Astrocyte (in vitro differentiated cells and primary cell): ENCODE results near the gene KDM5B. TPM values are rescaled to one million over a fixed set of nuclear protein-coding genes. Genes with fewer than 3 reads are reported as not detected.

Source experiments
- DNase-seq: peaks from one replicate; pipeline ENCODE4 v3.0.0-alpha.2; 2010; ENCODE audit warnings: low read depth
- FAIRE-seq: peaks from 2 replicates; lab custom pipeline; 2011; peaks lifted over from hg19 to GRCh38; lab: Jason Lieb, UNC
- H2AFZ ChIP-seq: 2 replicates; pipeline ENCODE4 v1.6.0; 2012; ENCODE audit warnings: low read depth, low read length, inconsistent platforms
- H3K27ac ChIP-seq: 2 replicates; pipeline ENCODE4 v1.5.1; 2011; ENCODE audit warnings: low read depth, low read length, inconsistent platforms
- H3K27me3 ChIP-seq: 2 replicates; pipeline ENCODE4 v1.6.0; 2011; ENCODE audit warnings: low read length, inconsistent platforms; ENCODE audit not compliant: insufficient read depth
- H3K36me3 ChIP-seq: 2 replicates; pipeline ENCODE4 v1.5.1; 2011; ENCODE audit warnings: low read length, inconsistent platforms; ENCODE audit not compliant: insufficient read depth
- H3K4me1 ChIP-seq: 2 replicates; pipeline ENCODE4 v1.5.1; 2011; ENCODE audit warnings: low read length, inconsistent platforms; ENCODE audit not compliant: insufficient read depth
- H3K4me2 ChIP-seq: 2 replicates; pipeline ENCODE4 v1.6.0; 2012; ENCODE audit warnings: low read length, inconsistent platforms
- H3K4me3 ChIP-seq: 2 replicates; pipeline ENCODE4 v1.5.1; 2011; ENCODE audit warnings: low read depth, mild to moderate bottlenecking, low read length, inconsistent platforms; ENCODE audit not compliant: insufficient read depth
- H3K79me2 ChIP-seq: 2 replicates; pipeline ENCODE4 v1.6.0; 2012; ENCODE audit warnings: mild to moderate bottlenecking, low read length, inconsistent platforms; ENCODE audit not compliant: insufficient read depth
- H3K9ac ChIP-seq: 2 replicates; pipeline ENCODE4 v1.6.0; 2012; ENCODE audit warnings: mild to moderate bottlenecking, low read length, inconsistent platforms
- H3K9me3 ChIP-seq: 2 replicates; pipeline ENCODE4 v1.5.1; 2012; ENCODE audit warnings: low read depth, mild to moderate bottlenecking, low read length, inconsistent platforms; ENCODE audit not compliant: insufficient read depth
- H4K20me1 ChIP-seq: 2 replicates; pipeline ENCODE4 v1.6.0; 2012; ENCODE audit warnings: low read length, inconsistent platforms; ENCODE audit not compliant: insufficient read depth
- H3K27ac Mint-ChIP-seq: one replicate; pipeline ENCODE4 v1.8.0; 2021; ENCODE audit warnings: mild to moderate bottlenecking, mixed read lengths; ENCODE audit not compliant: unreplicated experiment
- H3K27me3 Mint-ChIP-seq: one replicate; pipeline ENCODE4 v1.8.0; 2021; ENCODE audit warnings: low read depth, mixed read lengths; ENCODE audit not compliant: unreplicated experiment
- H3K36me3 Mint-ChIP-seq: one replicate; pipeline ENCODE4 v1.8.0; 2021; ENCODE audit warnings: low read depth, mixed read lengths; ENCODE audit not compliant: unreplicated experiment
- H3K4me1 Mint-ChIP-seq: one replicate; pipeline ENCODE4 v1.8.0; 2021; ENCODE audit warnings: low read depth, mixed read lengths; ENCODE audit not compliant: unreplicated experiment
- H3K4me3 Mint-ChIP-seq: one replicate; pipeline ENCODE4 v1.8.0; 2021; ENCODE audit warnings: mild to moderate bottlenecking, moderate library complexity, mixed read lengths; ENCODE audit not compliant: unreplicated experiment
- H3K9me3 Mint-ChIP-seq: one replicate; pipeline ENCODE4 v1.8.0; 2021; ENCODE audit warnings: mild to moderate bottlenecking, mixed read lengths; ENCODE audit not compliant: unreplicated experiment
- EZH2 ChIP-seq: IDR thresholded peaks from 2 replicates; pipeline ENCODE4 v1.6.1; 2012; ENCODE audit warnings: mild to moderate bottlenecking, low read length, inconsistent platforms; ENCODE audit not compliant: insufficient read depth
- total RNA-seq: library from RNA; stranded (reverse); gene quantifications from 2 replicates; pipeline ENCODE4 v1.2.1, GENCODE V29; 2021
- TF ChIP-seq, protein P1 (sequence below): IDR thresholded peaks from 2 replicates; pipeline ENCODE4 v1.5.1; 2011; ENCODE audit warnings: low read depth, mild to moderate bottlenecking, inconsistent platforms, low read length, moderate library complexity; ENCODE audit not compliant: insufficient read depth

The KDM5B gene
- total RNA-seq, 1 donor from 2014 or later = 182 TPM

DNA sequence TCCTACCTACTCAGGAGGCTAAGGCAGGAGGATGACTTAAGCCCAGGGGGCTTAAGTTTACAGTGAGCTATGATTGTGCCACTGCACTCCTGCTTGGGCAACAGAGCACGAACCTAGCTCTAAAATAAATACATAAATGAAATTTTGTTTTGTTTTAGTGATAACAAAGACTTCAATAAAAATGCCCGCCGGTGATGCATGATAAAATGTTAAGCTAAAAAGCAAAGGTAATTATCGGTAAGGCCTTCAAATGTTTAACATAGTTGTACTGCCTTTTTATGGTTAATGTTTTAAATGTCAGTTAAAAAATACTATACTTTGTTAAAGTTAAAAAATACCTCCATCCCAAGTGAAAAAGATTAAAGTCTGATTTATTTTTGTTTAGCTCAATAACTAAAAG, 27.0 kb downstream of the KDM5B start:
- FAIRE-seq = no peak
- H3K27me3 Mint-ChIP-seq = no peaks in the 10 kb centered on the region
- TF ChIP-seq, protein P1, sequence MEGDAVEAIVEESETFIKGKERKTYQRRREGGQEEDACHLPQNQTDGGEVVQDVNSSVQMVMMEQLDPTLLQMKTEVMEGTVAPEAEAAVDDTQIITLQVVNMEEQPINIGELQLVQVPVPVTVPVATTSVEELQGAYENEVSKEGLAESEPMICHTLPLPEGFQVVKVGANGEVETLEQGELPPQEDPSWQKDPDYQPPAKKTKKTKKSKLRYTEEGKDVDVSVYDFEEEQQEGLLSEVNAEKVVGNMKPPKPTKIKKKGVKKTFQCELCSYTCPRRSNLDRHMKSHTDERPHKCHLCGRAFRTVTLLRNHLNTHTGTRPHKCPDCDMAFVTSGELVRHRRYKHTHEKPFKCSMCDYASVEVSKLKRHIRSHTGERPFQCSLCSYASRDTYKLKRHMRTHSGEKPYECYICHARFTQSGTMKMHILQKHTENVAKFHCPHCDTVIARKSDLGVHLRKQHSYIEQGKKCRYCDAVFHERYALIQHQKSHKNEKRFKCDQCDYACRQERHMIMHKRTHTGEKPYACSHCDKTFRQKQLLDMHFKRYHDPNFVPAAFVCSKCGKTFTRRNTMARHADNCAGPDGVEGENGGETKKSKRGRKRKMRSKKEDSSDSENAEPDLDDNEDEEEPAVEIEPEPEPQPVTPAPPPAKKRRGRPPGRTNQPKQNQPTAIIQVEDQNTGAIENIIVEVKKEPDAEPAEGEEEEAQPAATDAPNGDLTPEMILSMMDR = no peak
- no peak for TF ChIP-seq EZH2
- H3K9me3 Mint-ChIP-seq = no peaks in the 10 kb centered on the region
- no peak overlapping the region for H3K27ac ChIP-seq
- H3K79me2 ChIP-seq = peaks cover 98% of the 10 kb centered on the region
- H2AFZ ChIP-seq = no peak overlapping the region
- no peaks in the 10 kb centered on the region for H3K4me1 ChIP-seq
- peaks cover 4% of the 10 kb centered on the region for H3K36me3 Mint-ChIP-seq
- no peak overlapping the region for H3K4me2 ChIP-seq
- H3K4me3 Mint-ChIP-seq = no peak overlapping the region
- H3K9me3 ChIP-seq = no peaks in the 10 kb centered on the region
- no peak overlapping the region for H3K4me3 ChIP-seq
- no peaks in the 10 kb centered on the region for H3K27me3 ChIP-seq
- no peak overlapping the region for H3K9ac ChIP-seq
- H4K20me1 ChIP-seq = peaks cover 96% of the 10 kb centered on the region
- no peak for DNase-seq
- H3K27ac Mint-ChIP-seq = no peak overlapping the region
- H3K36me3 ChIP-seq = peaks cover 2% of the 10 kb centered on the region
- peaks cover 5% of the 10 kb centered on the region for H3K4me1 Mint-ChIP-seq

DNA sequence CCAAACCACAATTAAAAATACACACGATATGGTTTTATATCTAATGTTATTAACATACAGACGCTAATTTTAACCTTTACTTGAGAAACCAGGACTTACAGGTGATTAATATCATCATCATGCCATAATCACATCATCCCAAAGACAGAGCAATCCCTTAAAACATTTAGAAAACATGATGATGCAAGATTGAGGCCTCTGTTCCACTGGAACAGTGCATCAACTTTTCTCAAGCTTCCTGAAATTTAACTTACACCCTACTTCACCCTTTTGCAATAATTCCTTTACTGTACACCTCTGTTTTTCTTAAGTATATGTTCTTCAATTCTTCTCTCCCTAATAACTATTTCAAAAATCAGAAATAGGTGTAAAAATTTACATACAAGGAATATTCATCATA, 38.1 kb downstream of the KDM5B start:
- Mint-ChIP-seq H3K36me3 (peaks cover 20% of the 10 kb centered on the region), H3K4me3 (no peak overlapping the region), H3K9me3 (no peaks in the 10 kb centered on the region), H3K27me3 (no peaks in the 10 kb centered on the region), H3K27ac (no peak overlapping the region), H3K4me1 (peaks cover 7% of the 10 kb centered on the region)
- Histone ChIP-seq H3K27me3 (no peaks in the 10 kb centered on the region), H3K27ac (no peak overlapping the region), H3K4me1 (no peaks in the 10 kb centered on the region), H4K20me1 (peaks cover 61% of the 10 kb centered on the region), H3K4me3 (no peak overlapping the region), H3K4me2 (no peak overlapping the region), H2AFZ (no peak overlapping the region), H3K36me3 (peaks cover 42% of the 10 kb centered on the region), H3K9me3 (no peaks in the 10 kb centered on the region), H3K9ac (no peak overlapping the region), H3K79me2 (peaks cover 47% of the 10 kb centered on the region)
- TF ChIP-seq, protein P1 = no peak
- TF ChIP-seq EZH2 = no peak
- no peak for DNase-seq
- FAIRE-seq = no peak

DNA sequence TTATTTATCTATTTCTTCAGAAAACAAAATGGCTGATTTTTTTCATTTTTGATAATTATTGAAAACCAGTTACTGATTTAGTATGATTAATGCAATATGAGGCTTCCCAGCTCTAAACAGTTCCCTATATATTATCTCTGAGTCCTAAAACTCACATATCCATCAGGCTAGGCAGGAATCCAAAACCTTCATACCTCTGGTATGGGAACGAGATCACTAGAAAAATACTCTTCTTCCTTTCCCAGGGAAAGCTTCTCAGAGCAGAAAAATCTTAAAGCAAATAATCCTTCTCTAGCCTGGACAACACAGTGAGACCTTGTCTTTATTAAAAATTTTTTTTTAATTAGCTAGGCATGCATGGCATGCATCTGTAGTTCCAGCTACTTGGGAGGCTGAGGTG, 42.5 kb downstream of the KDM5B start:
- no peaks in the 10 kb centered on the region for H3K27me3 Mint-ChIP-seq
- no peak overlapping the region for H3K27ac ChIP-seq
- DNase-seq (peak; percentile 14), FAIRE-seq (no peak)
- H3K4me3 Mint-ChIP-seq = no peak overlapping the region
- H4K20me1 ChIP-seq = peaks cover 45% of the 10 kb centered on the region
- H2AFZ ChIP-seq = no peak overlapping the region
- no peaks in the 10 kb centered on the region for H3K4me1 ChIP-seq
- H3K36me3 Mint-ChIP-seq = peaks cover 26% of the 10 kb centered on the region
- peaks cover 10% of the 10 kb centered on the region for H3K4me1 Mint-ChIP-seq
- no peak for TF ChIP-seq EZH2
- TF ChIP-seq, protein P1 = no peak
- H3K9ac ChIP-seq = no peak overlapping the region
- H3K9me3 ChIP-seq = no peaks in the 10 kb centered on the region
- H3K4me2 ChIP-seq = no peak overlapping the region
- H3K79me2 ChIP-seq = peaks cover 39% of the 10 kb centered on the region
- no peaks in the 10 kb centered on the region for H3K27me3 ChIP-seq
- no peak overlapping the region for H3K4me3 ChIP-seq
- peak overlapping the region; percentile 66 for H3K27ac Mint-ChIP-seq
- peaks cover 43% of the 10 kb centered on the region for H3K36me3 ChIP-seq
- H3K9me3 Mint-ChIP-seq = no peaks in the 10 kb centered on the region
